SHP77 treated with DMSO at 0.1 percent for 48 hours (cell line): Measurements from ENCODE around the gene PLEKHA6.

ENCODE experiments used
- DNase-seq: peaks from one replicate; lab custom pipeline; 2025; lab: John Stamatoyannopoulos, UW

The PLEKHA6 gene

GRCh38 chr1:204359474-204360255, at the start of gene PLEKHA6:
Gene PLEKHA6 (minus strand): TSS chr1:204359929. CDS start chr1:204273727, 86,202 bp downstream.
- no peak for DNase-seq

- DNase-seq = no peak
Observed at GRCh38 chr1:204409123-204409522, 49.4 kb upstream of the PLEKHA6 start.

- DNase-seq = no peak
Observed at GRCh38 chr1:204408602-204409001, 48.9 kb upstream of the PLEKHA6 start.

- DNase-seq = no peak
Observed at GRCh38 chr1:204408074-204408507, 48.4 kb upstream of the PLEKHA6 start.

- DNase-seq = no peak
Observed at GRCh38 chr1:204407295-204407971, 47.7 kb upstream of the PLEKHA6 start.

GRCh38 chr1:204406621-204407020, 46.9 kb upstream of the PLEKHA6 start:
- no peak for DNase-seq

- DNase-seq = no peak
Observed at GRCh38 chr1:204405988-204406387, 46.3 kb upstream of the PLEKHA6 start.

- DNase-seq = no peak
Observed at GRCh38 chr1:204404629-204405028, 44.9 kb upstream of the PLEKHA6 start.

GRCh38 chr1:204402391-204402790, 42.7 kb upstream of the PLEKHA6 start:
- DNase-seq = no peak

GRCh38 chr1:204401730-204402129, 42.0 kb upstream of the PLEKHA6 start:
- no peak for DNase-seq

- DNase-seq = no peak
Observed at GRCh38 chr1:204400882-204401510, 41.3 kb upstream of the PLEKHA6 start.

GRCh38 chr1:204398197-204399125, 38.7 kb upstream of the PLEKHA6 start:
- DNase-seq = peak; percentile 73

GRCh38 chr1:204396015-204396583, 36.4 kb upstream of the PLEKHA6 start:
- no peak for DNase-seq

- DNase-seq = no peak
Observed at GRCh38 chr1:204391629-204392028, 31.9 kb upstream of the PLEKHA6 start.

- DNase-seq = no peak
Observed at GRCh38 chr1:204390751-204391466, 31.2 kb upstream of the PLEKHA6 start.

- no peak for DNase-seq
Observed at GRCh38 chr1:204385727-204386126, 26.0 kb upstream of the PLEKHA6 start.

- DNase-seq = no peak
Observed at GRCh38 chr1:204384636-204385352, 25.1 kb upstream of the PLEKHA6 start.

GRCh38 chr1:204383163-204383904, 23.6 kb upstream of the PLEKHA6 start:
- DNase-seq = no peak

- DNase-seq = no peak
Observed at GRCh38 chr1:204382714-204383083, 23.0 kb upstream of the PLEKHA6 start.
